Urinary bladder (tissue), 4 donors: Measurements from ENCODE around the gene TMEM62. TPM values are rescaled to one million over a fixed set of nuclear protein-coding genes. Genes with fewer than 3 reads are reported as not detected.
"Not testable (repeated sequence)": the region's sequence is repeated elsewhere in the genome, so short reads cannot be mapped to it uniquely, and the experiment has no call there.

Experiments
- DNase-seq: peaks from one replicate; pipeline ENCODE4 v3.0.0-alpha.2; 2015; ENCODE audit errors: extremely low spot score
- H3K27ac ChIP-seq: one replicate; pipeline ENCODE4 v1.5.1; 2013; ENCODE audit warnings: low read depth, mild to moderate bottlenecking, moderate library complexity
- H3K36me3 ChIP-seq: one replicate; pipeline ENCODE4 v1.6.1; 2013; ENCODE audit warnings: mild to moderate bottlenecking, moderate library complexity; ENCODE audit not compliant: insufficient read depth
- H3K4me1 ChIP-seq: one replicate; pipeline ENCODE4 v1.6.1; 2013; ENCODE audit warnings: mild to moderate bottlenecking, moderate library complexity; ENCODE audit not compliant: insufficient read depth
- H3K4me3 ChIP-seq: one replicate; pipeline ENCODE4 v1.5.1; 2013; ENCODE audit warnings: low read depth, low read length
- WGBS: extraction: QIAGEN DNeasy Blood & Tissue Kit; methylation state at CpG from one replicate; pipeline ENCODE4 v1.1.7; 2013; 5-methylcytosine and 5-hydroxymethylcytosine counted together
- polyA plus RNA-seq: library from polyadenylated mRNA; stranded (reverse); fragments of 200-250 nt; gene quantifications from one replicate; pipeline ENCODE4 v1.2.3, GENCODE V29; 2013
- total RNA-seq: library from RNA; depleted of rRNA; stranded (reverse); fragments of >200 nt; gene quantifications from one replicate; pipeline ENCODE4 v1.2.3, GENCODE V29; 2014
- donor health status: healthy with polysubstance abuse.
- donor health status: healthy.

The TMEM62 gene
- total and polyA plus RNA-seq, 2 donors, result 12.7 to 22.6 TPM

DNA sequence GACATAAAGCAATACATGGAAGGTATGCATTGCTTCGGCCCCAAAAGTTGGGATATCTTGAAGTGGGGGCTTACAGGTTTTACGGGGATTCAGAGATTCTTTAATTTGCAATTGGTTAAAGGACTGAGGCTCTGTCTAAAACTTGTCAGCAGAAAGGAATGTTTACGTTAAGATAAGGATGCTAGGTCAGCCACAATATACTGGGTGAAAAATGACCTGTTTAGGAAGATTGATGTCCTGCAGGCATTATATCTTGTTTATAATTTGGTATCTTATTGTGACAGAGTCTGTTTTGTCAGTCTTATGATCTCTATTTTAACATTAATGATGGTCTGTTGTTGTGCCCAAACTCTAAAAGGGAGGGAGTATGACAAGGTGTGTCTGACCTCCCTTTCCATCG, 36.5 kb downstream of the TMEM62 start:
- no peak for DNase-seq
- no peak overlapping the region for H3K27ac ChIP-seq
- H3K4me3 ChIP-seq, result no peak overlapping the region
- 42% methylated on average over 4 of the region's 4 CpGs for WGBS
- no peaks in the 10 kb centered on the region for H3K4me1 ChIP-seq
- peaks cover 3% of the 10 kb centered on the region for H3K36me3 ChIP-seq

DNA sequence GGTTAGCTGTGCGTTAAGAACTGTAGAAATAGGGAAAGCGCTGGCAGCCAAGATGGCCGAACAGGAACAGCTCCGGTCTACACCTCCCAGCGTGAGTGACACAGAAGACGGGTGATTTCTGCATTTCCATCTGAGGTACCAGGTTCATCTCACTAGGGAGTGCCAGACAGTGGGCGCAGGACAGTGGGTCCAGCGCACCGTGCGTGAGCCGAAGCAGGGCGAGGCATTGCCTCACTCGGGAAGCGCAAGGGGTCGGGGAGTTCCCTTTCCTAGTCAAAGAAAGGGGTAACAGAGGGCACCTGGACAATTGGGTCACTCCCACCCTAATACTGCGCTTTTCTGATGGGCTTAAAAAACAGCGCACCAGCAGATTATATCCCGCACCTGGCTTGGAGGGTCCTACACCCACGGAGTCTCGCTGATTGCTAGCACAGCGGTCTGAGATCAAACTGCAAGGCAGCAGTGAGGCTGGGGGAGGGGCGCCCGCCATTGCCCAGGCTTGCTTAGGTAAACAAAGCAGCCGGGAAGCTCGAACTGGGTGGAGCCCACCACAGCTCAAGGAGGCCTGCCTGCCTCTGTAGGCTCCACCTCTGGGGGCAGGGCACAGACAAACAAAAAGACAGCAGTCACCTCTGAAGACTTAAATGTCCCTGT, 42.4 kb downstream of the TMEM62 start:
- H3K4me3 ChIP-seq, H3K36me3 ChIP-seq, H3K4me1 ChIP-seq, H3K27ac ChIP-seq, DNase-seq: not testable (repeated sequence)
- WGBS, result 97% methylated on average over 23 of the region's 25 CpGs

DNA sequence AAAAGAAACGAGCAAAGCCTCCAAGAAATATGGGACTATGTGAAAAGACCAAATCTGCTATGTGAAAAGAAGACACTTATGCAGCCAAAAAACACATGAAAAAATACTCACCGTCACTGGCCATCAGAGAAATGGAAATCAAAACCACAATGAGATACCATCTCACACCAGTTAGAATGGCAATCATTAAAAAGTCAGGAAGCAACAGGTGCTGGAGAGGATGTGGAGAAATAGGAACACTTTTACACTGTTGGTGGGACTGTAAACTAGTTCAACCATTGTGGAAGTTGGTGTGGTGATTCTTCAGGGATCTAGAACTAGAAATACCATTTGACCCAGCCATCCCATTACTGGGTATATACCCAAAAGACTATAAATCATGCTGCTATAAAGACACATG, 43.8 kb downstream of the TMEM62 start:
- not testable (repeated sequence) for H3K27ac ChIP-seq, DNase-seq, H3K36me3 ChIP-seq, H3K4me3 ChIP-seq, H3K4me1 ChIP-seq
- WGBS, result 92% methylated on average over 2 of the region's 2 CpGs

DNA sequence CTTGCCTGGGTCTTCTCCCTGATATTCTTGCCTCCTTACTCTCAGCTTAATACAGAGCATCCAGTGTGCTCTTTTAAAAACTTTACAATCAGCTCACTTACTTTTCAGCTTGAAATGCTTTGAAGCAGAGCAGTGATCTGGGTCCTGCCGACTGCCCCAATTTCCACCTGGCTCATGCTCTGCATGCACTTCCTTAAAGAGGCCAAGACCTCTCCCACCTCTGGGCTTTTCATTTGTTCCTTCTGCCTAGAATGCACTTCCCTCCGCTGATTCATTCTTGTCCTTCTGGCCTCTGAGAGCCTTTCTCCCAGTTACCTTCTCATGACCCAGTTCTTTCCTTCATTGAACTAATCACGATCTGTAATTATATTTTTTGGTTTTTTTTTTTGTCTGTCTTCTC, 49.9 kb downstream of the TMEM62 start:
- Histone ChIP-seq H3K27ac (no peak overlapping the region), H3K36me3 (no peaks in the 10 kb centered on the region), H3K4me1 (no peaks in the 10 kb centered on the region), H3K4me3 (no peak overlapping the region)
- no peak for DNase-seq
- 75% methylated on average over 3 of the region's 3 CpGs for WGBS

DNA sequence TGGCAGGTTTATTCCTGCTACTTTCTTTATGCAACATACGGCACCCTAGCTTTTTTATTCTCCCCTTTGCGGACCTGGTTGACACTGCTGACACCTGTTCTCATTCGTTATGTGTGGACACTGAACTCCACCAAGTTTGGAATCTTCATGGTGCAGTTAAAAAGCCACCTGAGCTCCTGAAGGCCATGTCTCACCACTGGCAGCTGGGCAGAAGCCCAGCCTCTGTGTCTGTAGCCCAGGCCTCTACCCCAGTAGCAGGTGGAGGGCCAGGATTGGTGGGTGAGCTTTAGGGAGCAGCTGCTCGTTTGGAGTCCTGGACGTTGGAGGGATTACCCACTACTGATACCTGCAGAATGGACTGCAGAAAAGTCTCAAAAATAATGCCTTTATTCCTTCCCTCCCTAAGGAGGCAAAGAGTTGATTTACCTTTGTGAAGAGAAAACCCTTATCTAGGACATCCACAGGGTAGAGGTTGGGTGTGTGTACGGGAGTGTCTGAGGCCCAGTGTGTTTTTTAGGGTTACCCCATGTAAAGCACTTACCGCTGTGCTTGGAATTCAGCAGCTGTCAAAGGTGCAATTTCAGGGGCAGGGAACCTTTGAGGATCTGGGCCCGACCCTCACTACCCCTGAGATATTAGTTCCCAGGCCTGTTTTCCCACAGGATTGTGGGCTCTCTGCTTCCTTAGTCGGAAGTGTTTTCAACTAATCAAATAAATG, 51.2 kb downstream of the TMEM62 start:
- peak overlapping the region; percentile 82 for H3K4me3 ChIP-seq
- DNase-seq, result no peak
- 68% methylated on average over 9 of the region's 9 CpGs for WGBS
- peak overlapping the region; percentile 13 for H3K27ac ChIP-seq
- H3K36me3 ChIP-seq, result no peaks in the 10 kb centered on the region
- no peaks in the 10 kb centered on the region for H3K4me1 ChIP-seq

DNA sequence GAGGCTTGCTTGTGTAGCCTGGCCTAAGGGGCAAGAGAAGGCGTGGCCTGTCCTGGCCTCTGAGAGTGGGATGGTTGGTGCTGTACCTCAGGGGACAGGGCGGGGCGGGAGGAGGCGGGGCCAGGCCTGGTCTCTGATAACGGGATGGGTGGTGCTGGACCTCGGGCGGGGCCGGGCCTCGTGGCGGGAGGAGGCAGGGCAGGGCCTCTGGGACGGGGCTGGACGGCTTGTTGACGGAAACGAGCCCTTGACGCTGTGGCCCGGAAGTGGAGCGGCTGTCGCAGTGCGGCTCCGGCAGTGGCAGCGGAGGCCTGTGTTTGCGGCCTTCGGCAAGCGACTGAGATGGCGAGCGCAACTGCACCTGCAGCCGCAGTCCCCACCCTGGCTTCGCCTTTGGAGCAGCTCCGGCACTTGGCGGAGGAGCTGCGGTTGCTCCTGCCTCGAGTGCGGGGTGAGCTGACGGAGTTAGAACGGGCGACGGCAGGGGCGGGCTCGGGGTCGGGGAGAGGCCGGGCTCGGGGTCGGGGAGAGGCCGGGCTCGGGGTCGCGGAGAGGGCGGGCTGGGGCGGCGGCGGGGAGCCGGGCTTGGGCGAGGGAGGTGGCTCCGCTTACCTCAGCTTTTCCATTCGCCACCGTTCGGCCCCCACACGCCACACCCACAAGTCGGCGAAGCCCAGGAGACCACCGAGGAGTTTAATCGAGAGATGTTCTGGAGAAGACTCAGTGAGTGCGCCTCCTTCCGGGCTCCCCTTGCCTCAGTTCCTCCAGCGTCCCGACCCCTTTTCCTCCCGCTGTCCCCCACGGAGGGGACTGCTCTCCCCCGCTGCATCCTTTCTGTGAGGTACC, 52.0 kb downstream of the TMEM62 start, which contains the start of gene CCNDBP1:
TSS of gene CCNDBP1 (plus strand) at position 247 of the 846 bp plus-strand sequence. CDS start at position 343, 96 bp downstream.
- WGBS, result 1% methylated on average over 69 of the region's 69 CpGs

DNA sequence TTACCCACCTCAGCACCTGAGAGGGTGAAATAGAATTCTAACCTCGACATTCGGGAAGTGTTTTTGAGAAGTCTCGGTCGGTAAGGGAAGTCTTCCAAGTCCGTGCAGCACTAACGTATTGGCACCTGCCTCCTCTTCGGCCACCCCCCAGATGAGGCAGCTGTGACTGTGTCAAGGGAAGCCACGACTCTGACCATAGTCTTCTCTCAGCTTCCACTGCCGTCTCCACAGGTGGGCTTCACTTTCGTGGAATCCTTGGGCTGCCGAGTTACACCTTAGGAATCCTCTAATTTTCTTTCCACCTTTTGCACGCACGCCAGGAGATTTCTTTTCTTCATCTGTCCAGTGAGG, 52.6 kb downstream of the TMEM62 start:
- Histone ChIP-seq H3K4me3 (peak overlapping the region; percentile 82), H3K4me1 (no peaks in the 10 kb centered on the region), H3K27ac (peak overlapping the region; percentile 94), H3K36me3 (peaks cover 4% of the 10 kb centered on the region)
- DNase-seq, result no peak
- WGBS, result 7% methylated on average over 13 of the region's 13 CpGs

More for the DNA sequence above, 52.0 kb downstream of the TMEM62 start, which contains the start of gene CCNDBP1:
- H3K27ac ChIP-seq, result peak within 1 kb of the TSS; percentile 94
- peak within 1 kb of the TSS; percentile 82 for H3K4me3 ChIP-seq
- peak; percentile 29 for DNase-seq
- peaks cover 4% of the 10 kb centered on the region for H3K36me3 ChIP-seq
- H3K4me1 ChIP-seq, result no peaks in the 10 kb centered on the region

DNA sequence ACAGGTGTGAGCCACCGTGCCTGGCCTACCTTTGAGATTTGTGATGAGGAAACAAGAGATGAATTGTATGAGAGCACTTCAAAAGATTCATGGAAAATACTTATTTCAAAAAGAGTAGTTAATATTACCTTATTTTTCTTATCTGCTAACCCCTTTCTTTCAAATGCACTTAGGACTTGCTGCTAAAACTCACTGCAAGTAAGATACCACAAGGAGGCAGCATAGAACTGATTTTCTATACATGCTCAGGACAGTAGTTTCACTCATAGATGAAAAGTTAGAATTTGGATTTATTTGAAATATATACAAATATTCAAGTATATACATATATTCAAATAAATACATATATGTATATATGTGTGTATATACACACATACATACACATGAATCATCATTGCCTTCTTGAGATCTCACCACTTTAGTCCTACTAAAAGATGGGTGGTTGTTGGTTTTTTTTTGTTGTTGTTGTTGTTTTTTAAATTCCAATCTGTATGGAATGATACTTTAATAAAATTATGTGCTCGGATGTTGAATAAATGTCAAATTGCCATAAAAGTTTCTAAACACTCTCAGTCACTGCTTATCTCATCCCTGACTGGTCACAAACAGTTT, 54.3 kb downstream of the TMEM62 start:
- H3K36me3 ChIP-seq, result peaks cover 13% of the 10 kb centered on the region
- H3K4me1 ChIP-seq, result no peaks in the 10 kb centered on the region
- WGBS, result 70% methylated on average over 2 of the region's 2 CpGs

DNA sequence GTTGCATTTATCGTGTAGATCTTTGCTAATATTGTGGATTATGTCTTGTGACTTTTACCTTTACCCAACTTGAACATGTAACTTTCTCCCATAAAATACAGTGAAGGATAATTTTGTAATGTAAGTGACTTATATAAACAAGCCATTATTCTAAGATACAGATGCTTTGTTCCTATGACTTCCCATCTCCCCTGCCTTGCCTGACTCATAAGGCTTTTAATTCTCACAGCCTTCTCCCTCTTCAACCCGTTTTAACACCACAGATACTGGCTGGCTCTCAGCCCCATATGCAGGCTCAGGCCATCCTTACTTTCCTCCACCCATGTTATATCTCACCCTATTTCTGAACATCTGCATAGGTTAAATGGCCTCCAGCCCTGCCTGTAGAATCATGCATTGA, 55.9 kb downstream of the TMEM62 start:
- no peak for DNase-seq
- Histone ChIP-seq H3K4me1 (no peaks in the 10 kb centered on the region), H3K27ac (no peak overlapping the region), H3K36me3 (peaks cover 15% of the 10 kb centered on the region), H3K4me3 (no peak overlapping the region)
- 82% methylated on average over 2 of the region's 2 CpGs for WGBS

More for the DNA sequence above, 54.3 kb downstream of the TMEM62 start:
- H3K27ac ChIP-seq, result no peak overlapping the region
- no peak overlapping the region for H3K4me3 ChIP-seq
- DNase-seq, result no peak

DNA sequence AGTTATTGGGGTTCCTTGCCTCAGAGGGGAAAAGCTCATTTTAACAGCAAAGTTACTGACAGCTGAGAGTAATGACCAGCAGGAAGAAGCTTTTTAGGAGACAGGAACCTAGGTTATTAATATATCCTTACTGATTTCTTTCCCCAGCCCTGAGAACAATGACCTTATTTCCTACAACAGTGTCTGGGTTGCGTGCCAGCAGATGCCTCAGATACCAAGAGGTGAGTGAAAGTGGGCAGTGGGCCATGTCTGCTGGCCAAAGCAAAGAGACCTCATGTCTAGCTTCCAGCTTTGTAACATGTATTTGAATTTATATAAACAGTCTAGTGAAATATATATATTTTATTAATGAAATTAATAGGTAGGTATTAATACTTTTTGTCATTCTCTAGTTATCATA, 56.8 kb downstream of the TMEM62 start:
- no peaks in the 10 kb centered on the region for H3K4me1 ChIP-seq
- no peak overlapping the region for H3K27ac ChIP-seq
- peaks cover 19% of the 10 kb centered on the region for H3K36me3 ChIP-seq
- WGBS, result 90% methylated on average over 1 of the region's 1 CpG
- H3K4me3 ChIP-seq, result no peak overlapping the region
- no peak for DNase-seq

DNA sequence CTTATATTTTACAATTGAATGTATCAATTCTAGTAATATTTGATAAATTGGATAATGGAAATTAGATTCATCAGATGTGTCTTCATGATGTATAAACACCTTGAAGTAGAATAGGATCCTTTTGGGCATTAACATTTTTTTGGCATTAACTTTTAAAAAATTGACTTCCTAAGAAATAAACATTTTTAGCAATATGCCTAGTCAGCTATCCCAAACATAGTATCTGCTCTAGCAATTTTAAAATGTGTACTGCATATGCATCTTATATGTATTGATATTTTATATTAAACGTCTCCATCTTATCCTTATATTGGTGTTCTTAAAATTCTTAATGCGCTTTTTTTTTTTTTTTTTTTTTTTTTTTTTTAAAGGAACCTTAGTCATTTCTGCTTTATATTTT, 60.3 kb downstream of the TMEM62 start:
- 91% methylated on average over 2 of the region's 2 CpGs for WGBS
- H3K36me3 ChIP-seq, result peaks cover 19% of the 10 kb centered on the region
- no peak overlapping the region for H3K27ac ChIP-seq
- H3K4me1 ChIP-seq, result no peaks in the 10 kb centered on the region
- no peak overlapping the region for H3K4me3 ChIP-seq
- no peak for DNase-seq

DNA sequence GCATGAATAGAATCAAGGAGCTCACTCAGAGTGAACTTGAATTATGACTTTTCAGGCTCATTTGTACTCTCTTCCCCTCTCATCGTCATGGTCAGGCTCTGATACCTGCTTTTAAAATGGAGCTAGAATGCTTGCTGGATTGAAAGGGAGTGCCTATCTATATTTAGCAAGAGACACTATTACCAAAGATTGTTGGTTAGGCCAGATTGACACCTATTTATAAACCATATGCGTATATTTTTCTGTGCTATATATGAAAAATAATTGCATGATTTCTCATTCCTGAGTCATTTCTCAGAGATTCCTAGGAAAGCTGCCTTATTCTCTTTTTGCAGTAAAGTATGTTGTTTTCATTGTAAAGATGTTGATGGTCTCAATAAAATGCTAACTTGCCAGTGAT, 61.4 kb downstream of the TMEM62 start:
- Histone ChIP-seq H3K27ac (no peak overlapping the region), H3K36me3 (peaks cover 18% of the 10 kb centered on the region), H3K4me1 (no peaks in the 10 kb centered on the region), H3K4me3 (no peak overlapping the region)
- no peak for DNase-seq
- 93% methylated on average over 2 of the region's 2 CpGs for WGBS

DNA sequence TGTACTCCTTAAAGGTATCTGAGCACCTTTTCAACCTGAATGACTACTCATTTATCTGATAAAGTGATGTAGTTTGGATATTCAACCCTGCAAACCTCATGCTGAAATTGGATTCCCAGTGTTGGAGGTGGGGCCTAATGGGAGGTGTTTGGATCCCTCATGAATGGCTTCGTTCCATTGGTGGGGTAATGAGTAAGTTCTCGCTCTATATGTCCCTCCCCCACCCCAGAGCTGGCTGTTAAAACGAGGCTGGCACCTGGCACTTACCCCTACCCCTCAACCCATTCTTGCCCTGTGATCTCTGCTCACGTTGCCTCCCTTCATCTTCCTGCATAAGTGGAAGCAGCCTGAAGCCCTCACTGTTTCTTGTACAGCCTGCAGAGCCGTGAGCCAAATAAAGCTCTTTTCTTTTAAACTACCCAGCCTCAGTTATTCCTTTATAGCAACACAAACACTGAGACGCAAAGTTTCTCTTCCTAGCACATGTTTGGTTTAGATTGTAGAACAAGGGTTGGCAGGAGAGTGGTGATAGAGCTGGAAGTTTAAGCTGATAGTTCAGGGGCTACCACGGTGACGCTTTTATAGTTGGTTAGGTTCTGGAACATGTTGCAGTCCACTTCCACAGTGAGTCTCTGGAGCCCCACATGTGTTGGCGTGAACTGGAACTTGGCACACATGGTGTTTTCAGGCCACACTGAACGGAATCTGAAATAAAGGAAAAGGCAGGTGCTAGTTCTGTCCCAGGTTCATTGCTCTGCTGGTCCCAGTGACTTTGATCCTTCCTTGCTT, 63.6 kb downstream of the TMEM62 start:
- Histone ChIP-seq H3K4me1 (no peaks in the 10 kb centered on the region), H3K4me3 (no peak overlapping the region), H3K27ac (no peak overlapping the region), H3K36me3 (peaks cover 10% of the 10 kb centered on the region)
- DNase-seq, result no peak
- 84% methylated on average over 10 of the region's 10 CpGs for WGBS
